Mesendoderm (in vitro differentiated cells): ENCODE results near the gene CEACAM20.

ENCODE experiments used
- DNase-seq: peaks from one replicate; pipeline ENCODE4 v3.0.0; 2013
- H2AK5ac ChIP-seq: 2 replicates; pipeline ENCODE4 v1.6.1; 2013; ENCODE audit warnings: low read length, inconsistent platforms
- H2BK120ac ChIP-seq: 2 replicates; pipeline ENCODE4 v1.6.1; 2013; ENCODE audit warnings: low read depth, mild to moderate bottlenecking, low read length, moderate library complexity, mixed read lengths
- H2BK15ac ChIP-seq: replicated peaks from 2 replicates; pipeline ENCODE4 v1.6.1; 2013; ENCODE audit warnings: low read depth, mild to moderate bottlenecking, moderate library complexity
- H2BK5ac ChIP-seq: 2 replicates; pipeline ENCODE4 v1.6.1; 2013; ENCODE audit warnings: low read length, inconsistent platforms
- H3K18ac ChIP-seq: 2 replicates; pipeline ENCODE4 v1.6.1; 2013; ENCODE audit warnings: mild to moderate bottlenecking, low read length, mixed read lengths
- H3K23ac ChIP-seq: one replicate; pipeline ENCODE4 v1.6.1; 2013; ENCODE audit warnings: low read length
- H3K27ac ChIP-seq: 2 replicates; pipeline ENCODE4 v1.5.1; 2013; ENCODE audit warnings: low read depth, mild to moderate bottlenecking, inconsistent platforms, low read length, moderate library complexity
- H3K27me3 ChIP-seq: 2 replicates; pipeline ENCODE4 v1.6.1; 2013; ENCODE audit warnings: low read length, control low read depth, mild to moderate bottlenecking, inconsistent platforms; ENCODE audit not compliant: insufficient read depth, poor library complexity
- H3K36me3 ChIP-seq: 2 replicates; pipeline ENCODE4 v1.6.1; 2013; ENCODE audit warnings: low read length, inconsistent platforms; ENCODE audit not compliant: control insufficient read depth, insufficient read depth
- H3K4ac ChIP-seq: one replicate; pipeline ENCODE4 v1.6.1; 2013; ENCODE audit warnings: low read depth, mild to moderate bottlenecking, low read length, moderate library complexity
- H3K4me1 ChIP-seq: 2 replicates; pipeline ENCODE4 v1.6.1; 2013; ENCODE audit warnings: low read depth, low read length, inconsistent platforms; ENCODE audit not compliant: control insufficient read depth
- H3K4me2 ChIP-seq: 2 replicates; pipeline ENCODE4 v1.6.1; 2013; ENCODE audit warnings: low read length
- H3K4me3 ChIP-seq: 2 replicates; pipeline ENCODE4 v1.5.1; 2013; ENCODE audit warnings: mild to moderate bottlenecking, low read length
- H3K56ac ChIP-seq: one replicate; pipeline ENCODE4 v1.6.1; 2013; ENCODE audit warnings: low read length
- H3K79me1 ChIP-seq: 2 replicates; pipeline ENCODE4 v1.6.1; 2013; ENCODE audit warnings: low read length, inconsistent platforms
- H3K79me2 ChIP-seq: 2 replicates; pipeline ENCODE4 v1.6.1; 2013; ENCODE audit warnings: mild to moderate bottlenecking, low read length; ENCODE audit not compliant: control insufficient read depth, insufficient read depth
- H3K9ac ChIP-seq: 2 replicates; pipeline ENCODE4 v1.6.1; 2013; ENCODE audit warnings: low read length, inconsistent platforms
- H4K5ac ChIP-seq: one replicate; pipeline ENCODE4 v1.6.1; 2013; ENCODE audit warnings: low read length
- H4K8ac ChIP-seq: one replicate; pipeline ENCODE4 v1.6.1; 2013; ENCODE audit warnings: low read depth, mild to moderate bottlenecking, control low read depth, low read length, moderate library complexity
- WGBS: extraction: QIAGEN DNeasy Blood & Tissue Kit; methylation state at CpG from one replicate; pipeline ENCODE4 v1.1.7; 2013; ENCODE audit warnings: low lambda C conversion rate, missing lambda C conversion rate; ENCODE audit not compliant: insufficient coverage; ENCODE audit errors: extremely low coverage; 5-methylcytosine and 5-hydroxymethylcytosine counted together

The CEACAM20 gene

GRCh38 chr19:44573627-44574026, 44.2 kb upstream of the CEACAM20 start:
- WGBS: no CpG with 5 or more reads among the region's 4 CpGs
- no peak overlapping the region for H3K9ac ChIP-seq
- no peaks in the 10 kb centered on the region for H3K4me1 ChIP-seq
- no peak overlapping the region for H4K8ac ChIP-seq
- no peak overlapping the region for H2BK15ac ChIP-seq
- no peak overlapping the region for H4K5ac ChIP-seq
- no peak overlapping the region for H3K18ac ChIP-seq
- H2BK120ac ChIP-seq: no peak overlapping the region
- H3K27me3 ChIP-seq: no peaks in the 10 kb centered on the region
- no peak overlapping the region for H3K27ac ChIP-seq
- no peak overlapping the region for H3K4me2 ChIP-seq
- no peaks in the 10 kb centered on the region for H3K79me2 ChIP-seq
- H3K4me3 ChIP-seq: no peak overlapping the region
- no peaks in the 10 kb centered on the region for H3K36me3 ChIP-seq
- no peak overlapping the region for H2AK5ac ChIP-seq
- no peak overlapping the region for H3K56ac ChIP-seq
- no peaks in the 10 kb centered on the region for H3K79me1 ChIP-seq
- no peak for DNase-seq
- peak overlapping the region; percentile 35 for H2BK5ac ChIP-seq
- no peak overlapping the region for H3K4ac ChIP-seq
- H3K23ac ChIP-seq: no peak overlapping the region

DNA sequence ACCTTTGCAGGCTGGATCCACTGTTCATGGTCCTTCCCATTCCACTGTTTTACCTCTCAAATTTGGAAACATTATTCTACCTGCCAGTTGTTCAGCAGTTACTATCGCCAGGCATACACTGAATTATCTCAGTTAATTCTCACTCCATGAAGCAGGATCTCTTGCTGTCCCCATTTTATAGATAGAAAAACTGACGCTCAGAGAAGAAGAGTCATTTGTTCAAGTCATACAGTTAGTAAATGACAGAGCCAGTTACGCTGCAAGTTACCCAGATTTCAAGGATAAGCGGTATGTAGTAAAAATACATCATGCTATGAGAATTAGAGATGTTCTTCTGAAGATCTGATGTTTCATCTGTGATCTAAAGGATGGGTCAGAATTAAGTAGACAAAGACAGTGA, 43.7 kb upstream of the CEACAM20 start:
- no peak for DNase-seq
- H3K79me1 ChIP-seq: no peaks in the 10 kb centered on the region
- H3K79me2 ChIP-seq: no peaks in the 10 kb centered on the region
- no peak overlapping the region for H3K18ac ChIP-seq
- H2BK120ac ChIP-seq: no peak overlapping the region
- no peak overlapping the region for H3K4me2 ChIP-seq
- no peak overlapping the region for H3K56ac ChIP-seq
- H4K8ac ChIP-seq: no peak overlapping the region
- no peak overlapping the region for H4K5ac ChIP-seq
- H3K27ac ChIP-seq: no peak overlapping the region
- no peaks in the 10 kb centered on the region for H3K36me3 ChIP-seq
- H3K9ac ChIP-seq: no peak overlapping the region
- WGBS: no CpG with 5 or more reads among the region's 4 CpGs
- H3K4me1 ChIP-seq: no peaks in the 10 kb centered on the region
- no peak overlapping the region for H2AK5ac ChIP-seq
- H3K4ac ChIP-seq: no peak overlapping the region
- no peak overlapping the region for H3K4me3 ChIP-seq
- H3K27me3 ChIP-seq: no peaks in the 10 kb centered on the region
- H2BK15ac ChIP-seq: no peak overlapping the region
- H2BK5ac ChIP-seq: peak overlapping the region; percentile 35
- H3K23ac ChIP-seq: no peak overlapping the region

DNA sequence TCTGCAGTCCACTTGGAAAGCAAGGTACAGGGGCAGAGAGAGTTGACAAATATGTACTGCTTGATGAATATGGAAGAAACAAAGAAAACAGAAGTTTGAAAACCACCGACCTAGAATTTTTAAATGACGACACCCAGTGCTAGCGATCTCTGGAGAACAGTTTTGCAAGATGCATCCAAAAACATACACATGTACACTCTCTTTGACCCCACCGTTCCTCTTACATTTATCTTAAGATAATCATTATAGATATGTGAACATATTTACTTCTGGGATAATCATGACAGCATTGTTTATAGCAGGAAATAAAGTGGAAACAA, 43.1 kb upstream of the CEACAM20 start:
- Histone ChIP-seq H3K27ac (no peak overlapping the region), H3K36me3 (no peaks in the 10 kb centered on the region), H2BK5ac (no peak overlapping the region), H3K4me1 (no peaks in the 10 kb centered on the region), H3K4me3 (no peak overlapping the region), H3K27me3 (no peaks in the 10 kb centered on the region), H3K23ac (no peak overlapping the region), H3K79me1 (no peaks in the 10 kb centered on the region), H2AK5ac (no peak overlapping the region), H3K56ac (no peak overlapping the region), H4K8ac (no peak overlapping the region), H3K4ac (no peak overlapping the region), H3K9ac (no peak overlapping the region), H4K5ac (no peak overlapping the region), H2BK15ac (no peak overlapping the region), H3K18ac (no peak overlapping the region), H3K4me2 (no peak overlapping the region), H2BK120ac (no peak overlapping the region), H3K79me2 (no peaks in the 10 kb centered on the region)
- WGBS: no CpG with 5 or more reads among the region's 4 CpGs
- no peak for DNase-seq

DNA sequence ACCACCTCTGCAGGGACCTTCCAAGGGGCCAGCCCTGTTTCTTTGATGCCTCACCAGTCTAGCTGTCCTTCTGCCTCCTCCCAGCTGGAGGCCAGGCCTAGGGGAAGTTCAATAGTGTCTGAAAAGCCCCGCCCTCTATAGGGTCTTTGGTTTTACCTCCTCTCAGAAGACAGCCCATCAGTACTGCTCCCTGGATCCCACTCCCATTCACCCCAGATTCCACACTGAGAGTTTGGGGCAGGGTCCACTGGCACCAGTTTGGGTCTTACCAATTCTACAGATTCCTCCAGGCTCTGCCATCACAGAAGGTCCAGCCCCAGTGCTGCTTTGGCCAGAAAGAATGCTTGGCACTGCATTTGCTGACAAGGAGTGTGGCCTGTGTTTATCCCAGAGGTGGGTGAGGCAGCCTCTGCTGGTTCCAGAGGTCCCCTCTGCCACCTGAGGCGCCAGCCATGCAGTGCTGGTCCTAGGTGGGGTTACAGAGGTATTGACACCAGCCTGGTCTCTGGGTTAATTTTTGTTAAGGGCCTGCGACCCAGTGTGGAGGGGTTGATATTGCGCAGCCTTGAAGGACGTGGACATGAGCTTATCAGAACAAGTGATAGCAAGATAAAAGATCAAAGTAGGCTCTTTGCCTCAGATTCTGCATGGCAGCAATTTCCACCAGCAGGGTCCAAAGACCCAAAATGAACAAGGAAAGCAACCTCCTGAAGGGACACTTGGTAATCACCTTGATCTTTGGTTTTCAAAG, 42.5 kb upstream of the CEACAM20 start:
- Histone ChIP-seq H4K8ac (no peak overlapping the region), H3K36me3 (no peaks in the 10 kb centered on the region), H4K5ac (no peak overlapping the region), H3K79me2 (no peaks in the 10 kb centered on the region), H2BK120ac (no peak overlapping the region), H2AK5ac (no peak overlapping the region), H3K9ac (no peak overlapping the region), H3K27ac (no peak overlapping the region), H3K23ac (no peak overlapping the region), H3K4ac (no peak overlapping the region), H3K79me1 (no peaks in the 10 kb centered on the region), H2BK5ac (no peak overlapping the region), H3K27me3 (no peaks in the 10 kb centered on the region), H3K18ac (no peak overlapping the region), H3K4me3 (no peak overlapping the region), H3K4me1 (no peaks in the 10 kb centered on the region), H3K56ac (no peak overlapping the region), H2BK15ac (no peak overlapping the region), H3K4me2 (no peak overlapping the region)
- WGBS: no CpG with 5 or more reads among the region's 5 CpGs
- DNase-seq: no peak

GRCh38 chr19:44570984-44571684, 41.7 kb upstream of the CEACAM20 start:
- Histone ChIP-seq H3K18ac (no peak overlapping the region), H3K23ac (no peak overlapping the region), H3K4me1 (no peaks in the 10 kb centered on the region), H3K79me2 (no peaks in the 10 kb centered on the region), H3K56ac (no peak overlapping the region), H3K4ac (no peak overlapping the region), H3K4me2 (no peak overlapping the region), H2AK5ac (no peak overlapping the region), H4K8ac (no peak overlapping the region), H3K9ac (no peak overlapping the region), H2BK5ac (no peak overlapping the region), H3K27me3 (no peaks in the 10 kb centered on the region), H3K4me3 (no peak overlapping the region), H2BK120ac (no peak overlapping the region), H3K36me3 (no peaks in the 10 kb centered on the region), H4K5ac (no peak overlapping the region), H2BK15ac (no peak overlapping the region), H3K79me1 (no peaks in the 10 kb centered on the region), H3K27ac (no peak overlapping the region)
- peak; percentile 87 for DNase-seq
- WGBS: no CpG with 5 or more reads among the region's 13 CpGs

GRCh38 chr19:44570603-44570983, 41.1 kb upstream of the CEACAM20 start:
- Histone ChIP-seq H3K56ac (no peak overlapping the region), H3K36me3 (no peaks in the 10 kb centered on the region), H4K8ac (no peak overlapping the region), H3K79me2 (no peaks in the 10 kb centered on the region), H3K4me3 (no peak overlapping the region), H3K4me1 (no peaks in the 10 kb centered on the region), H3K9ac (no peak overlapping the region), H3K79me1 (no peaks in the 10 kb centered on the region), H2AK5ac (no peak overlapping the region), H3K23ac (no peak overlapping the region), H2BK15ac (no peak overlapping the region), H3K4me2 (no peak overlapping the region), H4K5ac (no peak overlapping the region), H3K18ac (no peak overlapping the region), H3K27ac (no peak overlapping the region), H3K4ac (no peak overlapping the region), H2BK120ac (no peak overlapping the region), H2BK5ac (no peak overlapping the region), H3K27me3 (no peaks in the 10 kb centered on the region)
- WGBS: no CpG with 5 or more reads among the region's 3 CpGs
- DNase-seq: no peak
